Measurements from ENCODE around the gene PIGC.

PIGC gene

GRCh38 chr1:172460887-172461315 is 17.0 kb upstream of the PIGC start:
- TF ChIP-seq CTCF (conservative IDR thresholded peaks at IDR 0.05; ENCODE audit: low read depth) = no peak
- DNase-seq (ENCODE audit: low spot score) = no peak
- ChIA-PET POLR2A (ENCODE audit: low non-redundant PET) (no interaction called here), CTCF (interaction anchor here (0.6 kb wide), 1 partner anchor 181 kb away, joined by 11 read pairs; no protein-coding TSS in a partner anchor)
- no peak overlapping the region for H3K27ac ChIP-seq

- ChIA-PET POLR2A (ENCODE audit: low non-redundant PET) (no interaction called here), CTCF (interaction anchor here (0.6 kb wide), 1 partner anchor 181 kb away, joined by 11 read pairs; no protein-coding TSS in a partner anchor)
- peak; percentile 52 for DNase-seq (ENCODE audit: low spot score)
- H3K27ac ChIP-seq = no peak overlapping the region
- TF ChIP-seq CTCF (conservative IDR thresholded peaks at IDR 0.05; ENCODE audit: low read depth) = no peak
Observed at GRCh38 chr1:172460177-172460576, 16.3 kb upstream of the PIGC start.

GRCh38 chr1:172457479-172458130 is 13.7 kb upstream of the PIGC start:
- H3K27ac ChIP-seq = no peak overlapping the region
- ChIA-PET POLR2A (ENCODE audit: low non-redundant PET) (no interaction called here), CTCF (no interaction called here)
- DNase-seq (ENCODE audit: low spot score) = no peak
- no peak for TF ChIP-seq CTCF (conservative IDR thresholded peaks at IDR 0.05; ENCODE audit: low read depth)

- no peak for TF ChIP-seq CTCF (conservative IDR thresholded peaks at IDR 0.05; ENCODE audit: low read depth)
- H3K27ac ChIP-seq = no peak overlapping the region
- DNase-seq (ENCODE audit: low spot score) = no peak
- CTCF ChIA-PET = no interaction called here
- POLR2A ChIA-PET (ENCODE audit: low non-redundant PET) = no interaction called here
Observed at GRCh38 chr1:172456344-172456769, 12.5 kb upstream of the PIGC start.

- DNase-seq (ENCODE audit: low spot score) = no peak
- ChIA-PET CTCF (interaction anchor here (0.9 kb wide), 1 partner anchor 265 kb away, joined by 5 read pairs; no protein-coding TSS in a partner anchor), POLR2A (ENCODE audit: low non-redundant PET) (no interaction called here)
- no peak for TF ChIP-seq CTCF (conservative IDR thresholded peaks at IDR 0.05; ENCODE audit: low read depth)
- no peak overlapping the region for H3K27ac ChIP-seq
Observed at GRCh38 chr1:172455451-172455850, 11.6 kb upstream of the PIGC start.

- CTCF ChIA-PET = no interaction called here
- POLR2A ChIA-PET (ENCODE audit: low non-redundant PET) = interaction anchor here (1.1 kb wide), 1 partner anchor 79 kb away, joined by 3 read pairs; the partner anchor contains the start of gene SUCO
- no peak for DNase-seq (ENCODE audit: low spot score)
- no peak for TF ChIP-seq CTCF (conservative IDR thresholded peaks at IDR 0.05; ENCODE audit: low read depth)
- H3K27ac ChIP-seq = no peak overlapping the region
Observed at GRCh38 chr1:172453607-172454006, 9.7 kb upstream of the PIGC start.
